ENCODE data around the gene IER5.

- TF ChIP-seq CTCF (conservative IDR thresholded peaks at IDR 0.05; ENCODE audit: low read depth, low read length) (no peak), EZH2 (IDR thresholded peaks at IDR 0.05; ENCODE audit: low read length, unreplicated experiment) (no peak), EZH2phosphoT487 (IDR thresholded peaks at IDR 0.05; ENCODE audit: borderline replicate concordance, low read length) (no peak)
Measured at GRCh38 chr1:181043025-181043888, 45.2 kb upstream of the IER5 start.
